GM21447 (cell line): ENCODE measurements around the gene PITRM1.
A peak's percentile ranks its signal among the peaks of the same experiment; 100 is the strongest.
"Not testable (repeated sequence)": the region's sequence is repeated elsewhere in the genome, so short reads cannot be mapped to it uniquely, and the experiment has no call there.

ENCODE experiments used
- ATAC-seq: cut with Tn5 transposase; IDR thresholded peaks from one replicate; pipeline ENCODE4 v1.9.1; 2021; ENCODE audit not compliant: unreplicated experiment

Gene PITRM1

GRCh38 chr10:3197348-3198003 is 24.9 kb upstream of the PITRM1 start:
- peak; percentile 81 for ATAC-seq

- ATAC-seq: no peak
Observed at GRCh38 chr10:3196958-3197347, 24.4 kb upstream of the PITRM1 start.

GRCh38 chr10:3196482-3196881 is 23.9 kb upstream of the PITRM1 start:
- ATAC-seq: no peak

- ATAC-seq: no peak
Observed at GRCh38 chr10:3195726-3196125, 23.1 kb upstream of the PITRM1 start.

- no peak for ATAC-seq
Observed at GRCh38 chr10:3195286-3195685, 22.7 kb upstream of the PITRM1 start.

GRCh38 chr10:3194871-3195270 is 22.3 kb upstream of the PITRM1 start:
- ATAC-seq: no peak

GRCh38 chr10:3193751-3194150 is 21.2 kb upstream of the PITRM1 start:
- no peak for ATAC-seq

DNA sequence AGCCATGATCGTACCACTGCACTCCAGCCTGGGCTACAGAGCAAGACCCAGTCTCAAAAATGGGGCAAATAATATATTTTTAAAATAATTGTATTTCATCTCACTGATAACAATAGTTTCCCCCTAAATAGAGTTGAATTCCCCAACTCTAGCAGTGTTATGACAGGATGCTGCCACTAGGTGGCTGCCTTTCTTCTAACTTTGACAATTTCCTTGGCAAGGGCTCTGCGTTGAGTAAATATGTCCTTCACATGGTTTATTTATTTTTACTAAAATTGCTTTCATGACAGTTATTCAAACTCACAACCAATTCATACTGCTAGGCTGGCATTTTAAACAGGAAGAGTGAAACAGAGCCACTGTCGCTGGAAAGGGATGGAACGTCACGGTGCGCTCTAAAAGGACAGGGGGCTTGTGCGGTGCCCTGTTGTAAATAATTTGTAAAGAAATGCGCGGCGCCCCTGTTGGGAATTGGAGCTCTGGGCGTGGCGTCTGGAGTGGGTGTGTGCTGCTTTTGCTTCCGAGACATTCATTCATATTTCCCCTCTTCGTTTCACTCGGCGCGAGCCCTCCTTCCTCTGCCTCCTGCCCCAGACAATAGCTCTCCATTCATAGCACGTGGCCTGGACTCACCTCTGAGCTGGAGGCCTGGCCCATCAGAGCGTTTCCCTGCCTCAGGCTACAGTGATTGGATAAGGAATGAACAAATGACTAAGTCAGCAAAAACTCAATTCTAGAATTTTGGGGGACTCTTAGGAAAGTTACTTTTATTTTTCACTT is 20.5 kb upstream of the PITRM1 start:
- ATAC-seq: no peak

DNA sequence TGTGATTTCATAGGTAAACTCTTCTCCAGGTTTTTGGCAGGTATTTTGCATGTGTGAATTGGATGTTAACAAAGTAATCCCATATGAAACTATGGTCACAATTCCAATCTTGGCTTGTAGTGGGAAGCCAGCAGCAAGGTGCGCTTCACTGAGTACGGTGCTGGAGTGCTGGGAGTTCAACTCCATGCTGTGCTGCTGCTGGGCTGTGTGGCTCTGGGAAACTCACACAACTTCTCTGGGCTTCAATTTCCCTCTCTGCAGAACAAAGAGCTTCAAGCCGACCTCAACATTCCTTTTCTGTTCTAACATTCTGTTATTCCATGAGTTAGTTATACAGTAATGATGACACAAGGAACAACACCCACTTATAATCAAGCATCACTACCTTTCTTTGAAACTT is 18.2 kb upstream of the PITRM1 start:
- no peak for ATAC-seq

- not testable (repeated sequence) for ATAC-seq
Observed at GRCh38 chr10:3187229-3187628, 14.6 kb upstream of the PITRM1 start.

DNA sequence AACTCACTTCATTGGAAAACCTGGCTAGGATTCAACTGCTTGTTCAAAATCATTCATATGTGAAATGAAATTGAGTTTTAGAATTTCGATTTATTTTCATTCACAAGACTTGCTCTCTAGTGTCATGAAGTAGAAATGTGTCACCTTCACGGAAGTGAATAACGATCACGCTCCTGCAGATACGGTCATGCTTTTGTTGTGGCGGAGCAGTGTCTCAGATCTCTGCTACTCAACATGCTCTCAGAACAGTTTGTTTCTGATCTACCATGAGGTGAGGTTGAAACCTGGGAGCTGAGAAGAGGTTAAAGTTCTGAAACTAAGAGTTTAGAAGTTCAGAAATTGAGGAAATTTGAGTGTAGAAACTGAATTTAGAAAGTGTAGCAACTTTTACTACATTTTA is 13.8 kb upstream of the PITRM1 start:
- ATAC-seq: no peak

DNA sequence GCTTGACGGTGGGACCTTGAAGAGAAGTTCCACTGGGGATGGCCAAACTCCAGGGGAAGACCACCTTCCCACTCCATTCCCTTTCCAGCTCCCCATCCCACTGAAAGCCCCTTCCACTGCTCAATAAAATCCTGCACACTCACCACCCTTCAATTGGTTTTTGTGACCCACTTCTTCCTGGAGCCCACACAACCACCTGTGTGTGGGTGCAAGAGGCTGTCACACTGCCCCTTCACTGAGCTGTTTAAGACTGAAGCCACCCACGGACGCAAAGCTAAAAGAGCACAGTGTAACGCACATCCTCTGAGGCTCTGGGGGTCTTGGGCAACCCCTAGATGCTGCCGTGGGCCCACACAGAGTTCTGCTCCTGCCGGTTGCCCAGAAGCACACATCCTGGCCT is 12.8 kb upstream of the PITRM1 start:
- no peak for ATAC-seq

- ATAC-seq: no peak
Observed at GRCh38 chr10:3180355-3181025, 7.9 kb upstream of the PITRM1 start.

DNA sequence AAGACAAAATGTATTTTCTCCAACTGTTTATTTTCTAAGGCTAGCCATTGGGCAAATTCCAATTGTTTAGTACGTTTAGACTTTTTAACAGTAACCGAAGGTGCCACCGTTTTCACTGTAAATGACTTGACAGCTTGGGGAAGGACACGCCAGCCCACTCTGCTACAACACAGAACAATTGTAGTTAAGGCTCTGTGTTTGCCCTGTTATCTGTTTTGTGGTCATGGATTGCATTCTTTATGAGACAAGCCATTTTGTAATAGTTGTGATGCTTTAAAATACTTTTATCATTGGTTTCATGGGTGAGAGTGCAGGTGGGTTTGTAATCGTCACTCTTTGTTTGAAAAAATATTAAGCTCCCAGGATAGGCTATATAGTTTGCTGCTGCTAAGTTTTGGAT is 6.6 kb upstream of the PITRM1 start:
- no peak for ATAC-seq

- no peak for ATAC-seq
Observed at GRCh38 chr10:3178042-3178441, 5.5 kb upstream of the PITRM1 start.

GRCh38 chr10:3173171-3173878 is 743 bp upstream of the PITRM1 start:
- ATAC-seq: peak; percentile 22

DNA sequence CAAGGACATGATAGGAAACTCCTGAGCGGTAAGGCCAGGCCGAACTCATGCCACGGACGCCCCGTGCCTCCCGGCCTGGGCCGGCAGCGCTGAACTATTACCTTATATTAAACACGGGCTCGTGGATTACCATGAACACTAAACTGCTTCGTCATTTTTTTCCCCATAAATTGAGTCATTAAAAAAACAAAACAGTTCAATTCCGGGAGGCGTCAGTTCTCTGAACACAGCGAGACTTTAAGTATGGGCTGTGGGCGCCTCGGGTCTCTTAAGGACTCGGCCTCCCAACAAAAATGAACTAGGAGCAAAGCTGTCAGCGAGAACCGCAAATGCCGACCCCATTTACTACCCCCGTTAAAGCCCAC is 519 bp downstream of the PITRM1 start:
- ATAC-seq: peak; percentile 0

DNA sequence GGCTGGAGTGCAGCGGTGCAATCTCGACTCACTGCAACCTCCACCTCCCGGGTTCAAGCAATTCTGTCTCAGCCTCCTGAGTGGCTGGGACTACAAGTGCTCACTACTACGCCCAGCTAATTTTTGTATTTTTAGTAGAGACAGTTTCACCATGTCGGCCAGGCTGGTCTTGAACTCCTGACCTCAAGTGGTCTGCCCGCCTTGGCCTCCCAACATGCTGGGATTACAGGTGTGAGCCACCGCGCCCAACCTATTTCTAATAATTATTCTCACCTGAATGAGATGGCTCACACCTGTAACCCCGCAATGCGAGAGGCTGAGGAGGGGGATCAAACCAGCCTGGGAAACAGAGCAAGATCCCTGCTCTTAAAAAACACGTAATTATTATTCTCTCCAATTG is 1.1 kb downstream of the PITRM1 start:
- ATAC-seq: not testable (repeated sequence)

GRCh38 chr10:3169673-3170072 is 2.9 kb downstream of the PITRM1 start:
- ATAC-seq: no peak

GRCh38 chr10:3169271-3169670 is 3.3 kb downstream of the PITRM1 start:
- ATAC-seq: no peak

DNA sequence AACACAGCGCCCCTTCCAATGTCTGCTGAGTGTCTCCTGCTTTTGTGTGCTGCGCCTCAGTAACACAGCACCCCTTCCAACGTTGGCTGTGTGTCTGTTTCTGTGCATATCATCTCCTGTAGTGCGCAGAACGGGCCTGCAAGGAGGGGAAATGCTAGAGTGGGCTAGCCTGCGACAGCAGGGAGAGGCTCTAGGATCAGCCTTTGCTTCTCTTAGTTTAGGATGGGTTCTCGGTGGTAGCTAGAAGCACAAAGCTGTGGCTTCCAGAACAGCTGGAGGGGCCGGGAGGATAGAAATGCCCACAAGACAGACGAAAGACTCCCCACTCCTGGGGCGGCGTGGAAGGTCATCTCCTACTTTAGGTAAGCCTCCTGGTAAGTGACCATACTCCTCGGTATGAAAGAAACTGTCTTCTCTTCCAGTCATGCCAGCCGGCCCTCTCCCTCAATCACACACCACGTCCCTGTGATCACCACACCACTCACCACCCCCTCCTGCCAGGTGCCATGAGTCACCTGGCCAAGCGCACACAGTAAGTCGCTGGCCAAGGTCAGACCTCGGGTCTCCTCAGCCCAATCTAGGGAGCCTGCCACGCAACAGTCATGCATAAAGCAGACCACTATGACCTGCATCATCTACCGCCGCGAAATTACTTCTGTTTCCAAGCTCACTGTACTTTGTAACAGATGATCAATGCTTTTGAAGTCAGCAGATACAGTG is 4.8 kb downstream of the PITRM1 start:
- no peak for ATAC-seq
